ENCODE results near the gene ABI3BP. TPM values are rescaled to one million over a fixed set of nuclear protein-coding genes. Genes with fewer than 3 reads are reported as not detected.
A peak's percentile ranks its signal among the peaks of the same experiment; 100 is the strongest.

Gene ABI3BP
- total RNA-seq, 4 donors from 2014 or later = 7.9 to 32.6 (median 17.6) TPM

- WGBS, 2 donors (ENCODE audit: low coverage in 1 of 2) = 70 to 71% methylated on average over 2 of the region's 2 CpGs
- Histone ChIP-seq H3K4me1 (peaks cover 0 to 37% (median 8%) of the 10 kb centered on the region in 4 donors), H3K27ac (no peak overlapping the region), H3K4me3 (no peak overlapping the region), H3K27me3 (no peaks in the 10 kb centered on the region), H3K9me3 (no peaks in the 10 kb centered on the region), H3K36me3 (peaks cover 0 to 38% (median 17%) of the 10 kb centered on the region in 4 donors)
- DNase-seq = no peak
- TF ChIP-seq CTCF (IDR thresholded peaks at IDR 0.05) (no peak), POLR2A (IDR thresholded peaks at IDR 0.05) (no peak), POLR2AphosphoS5 (IDR thresholded peaks at IDR 0.05) (no peak), EP300 (IDR thresholded peaks at IDR 0.05; ENCODE audit: low read depth) (no peak)
- intact Hi-C loops (cut with DNase I; ENCODE audit: low total_unique reads) = no loop called here
- in situ Hi-C loops (cut with MboI; ENCODE audit: low pct_ligation_motif_present in 1 of 4, low pct_unique_long_range_greater_than_20kb in 1 of 4, low sequenced_read_pairs in 3 of 4) = no loop called here
Observed at GRCh38 chr3:100717063-100717462, 276.2 kb downstream of the ABI3BP start.

- Histone ChIP-seq H3K4me1 (peaks cover 12 to 55% (median 20%) of the 10 kb centered on the region in 4 donors), H3K9me3 (no peaks in the 10 kb centered on the region), H3K27me3 (no peaks in the 10 kb centered on the region), H3K36me3 (peaks cover 0 to 20% (median 8%) of the 10 kb centered on the region in 4 donors), H3K4me3 (no peak overlapping the region), H3K27ac (no peak overlapping the region)
- intact Hi-C loops (cut with DNase I; ENCODE audit: low total_unique reads) = no loop called here
- in situ Hi-C loops (cut with MboI; ENCODE audit: low pct_ligation_motif_present in 1 of 4, low pct_unique_long_range_greater_than_20kb in 1 of 4, low sequenced_read_pairs in 3 of 4) = no loop called here
- no peak for DNase-seq
- TF ChIP-seq POLR2AphosphoS5 (IDR thresholded peaks at IDR 0.05) = no peak
- no peak for TF ChIP-seq CTCF (IDR thresholded peaks at IDR 0.05)
- no peak for TF ChIP-seq EP300 (IDR thresholded peaks at IDR 0.05; ENCODE audit: low read depth)
- no peak for TF ChIP-seq POLR2A (IDR thresholded peaks at IDR 0.05)
Observed at GRCh38 chr3:100715176-100715575, 278.0 kb downstream of the ABI3BP start.

GRCh38 chr3:100710261-100710968, 282.8 kb downstream of the ABI3BP start:
- peaks cover 12 to 38% (median 19%) of the 10 kb centered on the region in 4 donors for H3K4me1 ChIP-seq
- peak; percentile 77 for DNase-seq
- 10 to 20% methylated on average over 3 to 8 of the region's 8 CpGs for WGBS, 2 donors (ENCODE audit: low coverage in 1 of 2)

More at GRCh38 chr3:100710261-100710968, 282.8 kb downstream of the ABI3BP start:
- H3K27ac ChIP-seq = peak overlapping the region; percentile 96 to 100 (median 98)
- H3K36me3 ChIP-seq = peaks cover 0 to 10% (median 5%) of the 10 kb centered on the region in 4 donors
- H3K9me3 ChIP-seq = no peaks in the 10 kb centered on the region
- peak overlapping the region; percentile 82 to 97 (median 87) for H3K4me3 ChIP-seq
- intact Hi-C loops (cut with DNase I; ENCODE audit: low total_unique reads) (no loop called here), in situ Hi-C loops (cut with MboI; ENCODE audit: low pct_ligation_motif_present in 1 of 4, low pct_unique_long_range_greater_than_20kb in 1 of 4, low sequenced_read_pairs in 3 of 4) (no loop called here)
- TF ChIP-seq CTCF (IDR thresholded peaks at IDR 0.05) (peak; percentile 22 to 57 (median 28)), EP300 (IDR thresholded peaks at IDR 0.05; ENCODE audit: low read depth) (no peak), POLR2A (IDR thresholded peaks at IDR 0.05) (peak; percentile 52), POLR2AphosphoS5 (IDR thresholded peaks at IDR 0.05) (peak in 1 of 3 donors; percentile 57)
- peaks cover 15% of the 10 kb centered on the region for H3K27me3 ChIP-seq

Measured in transverse colon (tissue), 4 donors.